Parathyroid adenoma (tissue), 2 donors: ENCODE results near the gene MYO5C.

Experiments used
- H2AFZ ChIP-seq: fragments of 300-600 bp; sonication (generic); one replicate; pipeline ENCODE4 v1.7.0; 2017; ENCODE audit warnings: antibody characterized with exemption, mild to moderate bottlenecking
- H3K27ac ChIP-seq: fragments of 300-600 bp; sonication (generic); one replicate; pipeline ENCODE4 v1.7.0; 2017
- H3K27me3 ChIP-seq: fragments of 300-600 bp; sonication (generic); one replicate; pipeline ENCODE4 v1.7.0; 2017; ENCODE audit warnings: low read length; ENCODE audit not compliant: control insufficient read depth, insufficient read depth
- H3K36me3 ChIP-seq: fragments of 300-600 bp; sonication (generic); one replicate; pipeline ENCODE4 v1.7.0; 2017; ENCODE audit warnings: low read length; ENCODE audit not compliant: control insufficient read depth, insufficient read depth
- H3K4me1 ChIP-seq: fragments of 300-600 bp; sonication (generic); one replicate; pipeline ENCODE4 v1.7.0; 2017; ENCODE audit warnings: control low read depth
- H3K4me2 ChIP-seq: fragments of 300-600 bp; sonication (generic); one replicate; pipeline ENCODE4 v1.7.0; 2017; ENCODE audit warnings: low read length
- H3K4me3 ChIP-seq: fragments of 300-600 bp; sonication (generic); one replicate; pipeline ENCODE4 v1.7.0; 2017; ENCODE audit warnings: low read depth, low read length
- H3K79me2 ChIP-seq: fragments of 300-600 bp; sonication (generic); one replicate; pipeline ENCODE4 v1.7.0; 2017; ENCODE audit warnings: control low read depth
- H3K9ac ChIP-seq: fragments of 300-600 bp; sonication (generic); one replicate; pipeline ENCODE4 v1.7.0; 2017; ENCODE audit warnings: mild to moderate bottlenecking
- H3K9me3 ChIP-seq: fragments of 300-600 bp; sonication (generic); one replicate; pipeline ENCODE4 v1.7.0; 2017; ENCODE audit warnings: low read length; ENCODE audit not compliant: control insufficient read depth
- CTCF ChIP-seq: fragments of 300-600 bp; sonication (generic); IDR thresholded peaks from one replicate; pipeline ENCODE4 v1.7.0; 2017; ENCODE audit warnings: antibody characterized with exemption, mild to moderate bottlenecking
- donor health status: primary hyperparathyroidism.

The MYO5C gene

GRCh38 chr15:52331490-52332240 lies 36.1 kb upstream of the MYO5C start:
- H3K9ac ChIP-seq, result no peak overlapping the region
- H3K9me3 ChIP-seq, result no peaks in the 10 kb centered on the region
- peak overlapping the region; percentile 69 for H3K27ac ChIP-seq
- H3K79me2 ChIP-seq, result no peaks in the 10 kb centered on the region
- no peaks in the 10 kb centered on the region for H3K27me3 ChIP-seq
- H2AFZ ChIP-seq, result no peak overlapping the region
- H3K4me3 ChIP-seq, result no peak overlapping the region
- no peak overlapping the region for H3K4me2 ChIP-seq
- H3K4me1 ChIP-seq, result peaks cover 5% of the 10 kb centered on the region
- H3K36me3 ChIP-seq, result no peaks in the 10 kb centered on the region
- TF ChIP-seq CTCF, result peak; percentile 36

GRCh38 chr15:52329987-52330386 lies 34.4 kb upstream of the MYO5C start:
- H2AFZ ChIP-seq, result no peak overlapping the region
- no peaks in the 10 kb centered on the region for H3K9me3 ChIP-seq
- H3K36me3 ChIP-seq, result no peaks in the 10 kb centered on the region
- H3K79me2 ChIP-seq, result no peaks in the 10 kb centered on the region
- no peak overlapping the region for H3K4me3 ChIP-seq
- peaks cover 4% of the 10 kb centered on the region for H3K4me1 ChIP-seq
- no peaks in the 10 kb centered on the region for H3K27me3 ChIP-seq
- no peak for TF ChIP-seq CTCF
- H3K27ac ChIP-seq, result no peak overlapping the region
- H3K9ac ChIP-seq, result no peak overlapping the region
- no peak overlapping the region for H3K4me2 ChIP-seq

GRCh38 chr15:52329150-52329549 lies 33.5 kb upstream of the MYO5C start:
- H3K4me3 ChIP-seq, result no peak overlapping the region
- H3K27ac ChIP-seq, result no peak overlapping the region
- no peak overlapping the region for H3K9ac ChIP-seq
- peaks cover 4% of the 10 kb centered on the region for H3K4me1 ChIP-seq
- H3K9me3 ChIP-seq, result no peaks in the 10 kb centered on the region
- H3K4me2 ChIP-seq, result no peak overlapping the region
- no peaks in the 10 kb centered on the region for H3K27me3 ChIP-seq
- no peaks in the 10 kb centered on the region for H3K79me2 ChIP-seq
- no peak for TF ChIP-seq CTCF
- no peaks in the 10 kb centered on the region for H3K36me3 ChIP-seq
- no peak overlapping the region for H2AFZ ChIP-seq

GRCh38 chr15:52328680-52329079 lies 33.1 kb upstream of the MYO5C start:
- Histone ChIP-seq H3K27ac (no peak overlapping the region), H3K36me3 (no peaks in the 10 kb centered on the region), H3K9me3 (no peaks in the 10 kb centered on the region), H3K4me2 (no peak overlapping the region), H2AFZ (no peak overlapping the region), H3K79me2 (no peaks in the 10 kb centered on the region), H3K4me3 (no peak overlapping the region), H3K9ac (no peak overlapping the region), H3K27me3 (no peaks in the 10 kb centered on the region), H3K4me1 (peaks cover 4% of the 10 kb centered on the region)
- no peak for TF ChIP-seq CTCF

GRCh38 chr15:52326756-52327155 lies 31.2 kb upstream of the MYO5C start:
- no peak overlapping the region for H3K27ac ChIP-seq
- H3K4me1 ChIP-seq, result no peaks in the 10 kb centered on the region
- H3K4me3 ChIP-seq, result no peak overlapping the region
- H3K9me3 ChIP-seq, result no peaks in the 10 kb centered on the region
- H3K79me2 ChIP-seq, result no peaks in the 10 kb centered on the region
- H3K9ac ChIP-seq, result no peak overlapping the region
- no peak for TF ChIP-seq CTCF
- H2AFZ ChIP-seq, result no peak overlapping the region
- no peaks in the 10 kb centered on the region for H3K27me3 ChIP-seq
- no peaks in the 10 kb centered on the region for H3K36me3 ChIP-seq
- no peak overlapping the region for H3K4me2 ChIP-seq
